Activated T-cell treated with anti-CD3 and anti-CD28 coated beads, Interleukin-2, amount 50 U/mL, for 24 hours (primary cell): ENCODE measurements around the gene BCAS1.

Source experiments
- DNase-seq: peaks from one replicate; pipeline ENCODE4 v3.0.0-alpha.2; 2020
- H3K27ac Mint-ChIP-seq: 2 replicates; pipeline ENCODE4 v1.8.0; 2020; ENCODE audit warnings: mild to moderate bottlenecking, mixed read lengths
- H3K27me3 Mint-ChIP-seq: 2 replicates; pipeline ENCODE4 v1.8.0; 2020; ENCODE audit warnings: mixed read lengths
- H3K36me3 Mint-ChIP-seq: 2 replicates; pipeline ENCODE4 v1.8.0; 2020; ENCODE audit warnings: low read depth, mixed read lengths
- H3K4me1 Mint-ChIP-seq: 2 replicates; pipeline ENCODE4 v1.8.0; 2020; ENCODE audit warnings: low read depth, mixed read lengths
- H3K4me3 Mint-ChIP-seq: 2 replicates; pipeline ENCODE4 v1.8.0; 2020; ENCODE audit warnings: mild to moderate bottlenecking, moderate library complexity, mixed read lengths
- H3K9me3 Mint-ChIP-seq: 2 replicates; pipeline ENCODE4 v1.8.0; 2020; ENCODE audit warnings: mixed read lengths

The BCAS1 gene

DNA sequence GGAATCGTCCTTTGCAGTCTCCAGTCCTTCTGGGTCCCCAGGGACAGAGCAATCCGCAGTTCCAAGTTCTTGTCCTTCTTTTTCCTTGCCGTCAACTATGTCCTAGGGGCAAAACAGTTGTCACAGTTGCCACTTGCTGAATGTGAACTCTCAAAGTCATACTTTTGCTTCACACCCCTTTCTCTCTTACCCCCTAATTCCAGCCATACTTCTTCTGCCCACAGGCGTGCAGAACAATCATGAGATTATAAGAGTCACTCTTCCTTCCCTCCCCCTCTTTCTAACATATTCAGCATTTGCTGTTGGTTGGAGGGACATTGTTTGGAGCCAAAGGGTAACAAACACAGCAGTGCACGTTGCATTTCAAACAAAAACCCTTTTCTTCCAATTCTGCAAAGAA, 74.4 kb downstream of the BCAS1 start:
- no peak for DNase-seq
- Mint-ChIP-seq H3K4me1 (no peaks in the 10 kb centered on the region), H3K4me3 (no peak overlapping the region), H3K27ac (no peak overlapping the region), H3K36me3 (no peaks in the 10 kb centered on the region), H3K27me3 (peaks cover 14% of the 10 kb centered on the region), H3K9me3 (peaks cover 7% of the 10 kb centered on the region)

DNA sequence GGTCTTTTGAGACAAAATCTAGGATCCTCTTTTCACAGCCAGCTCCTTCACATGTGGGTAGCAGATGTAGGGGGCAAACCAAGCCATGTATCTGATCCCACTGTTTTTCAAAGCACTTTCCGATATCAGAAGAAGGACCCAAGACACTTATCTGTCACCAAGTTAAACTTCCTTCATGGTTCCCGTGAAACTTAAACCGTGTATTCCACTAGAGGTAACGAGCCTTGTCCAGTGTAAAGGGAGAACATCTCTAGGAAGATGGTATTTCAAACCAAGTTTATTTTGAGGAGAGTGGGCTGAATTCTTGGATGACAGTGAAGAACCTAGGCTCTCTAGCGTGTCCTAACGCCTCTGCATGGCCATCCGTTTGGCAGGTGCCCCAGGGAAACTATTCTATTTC, 76.3 kb downstream of the BCAS1 start:
- H3K9me3 Mint-ChIP-seq, result no peaks in the 10 kb centered on the region
- H3K4me3 Mint-ChIP-seq, result no peak overlapping the region
- H3K27ac Mint-ChIP-seq, result no peak overlapping the region
- DNase-seq, result no peak
- no peaks in the 10 kb centered on the region for H3K36me3 Mint-ChIP-seq
- peaks cover 19% of the 10 kb centered on the region for H3K27me3 Mint-ChIP-seq
- no peaks in the 10 kb centered on the region for H3K4me1 Mint-ChIP-seq

DNA sequence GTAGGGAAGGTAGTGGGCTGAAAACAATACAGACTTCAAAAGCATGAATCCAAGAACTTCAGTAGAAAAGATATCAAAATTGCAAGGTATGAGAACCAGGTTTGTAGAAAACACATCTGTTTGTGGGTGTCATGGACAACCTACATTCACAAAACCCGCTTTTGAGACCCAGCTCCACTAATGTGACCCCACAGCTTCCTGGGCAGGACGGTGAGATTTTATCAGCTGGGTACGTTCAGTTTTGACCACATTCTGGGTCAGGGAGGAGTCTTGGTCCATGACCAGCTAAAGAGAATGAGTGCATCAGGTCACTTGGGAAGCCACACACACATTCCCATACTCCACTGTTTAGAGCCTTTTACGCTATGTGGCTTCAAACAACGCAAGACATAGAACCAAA, 77.1 kb downstream of the BCAS1 start:
- no peak for DNase-seq
- H3K27ac Mint-ChIP-seq, result no peak overlapping the region
- H3K27me3 Mint-ChIP-seq, result peaks cover 19% of the 10 kb centered on the region
- no peaks in the 10 kb centered on the region for H3K9me3 Mint-ChIP-seq
- H3K36me3 Mint-ChIP-seq, result no peaks in the 10 kb centered on the region
- H3K4me3 Mint-ChIP-seq, result no peak overlapping the region
- H3K4me1 Mint-ChIP-seq, result no peaks in the 10 kb centered on the region

DNA sequence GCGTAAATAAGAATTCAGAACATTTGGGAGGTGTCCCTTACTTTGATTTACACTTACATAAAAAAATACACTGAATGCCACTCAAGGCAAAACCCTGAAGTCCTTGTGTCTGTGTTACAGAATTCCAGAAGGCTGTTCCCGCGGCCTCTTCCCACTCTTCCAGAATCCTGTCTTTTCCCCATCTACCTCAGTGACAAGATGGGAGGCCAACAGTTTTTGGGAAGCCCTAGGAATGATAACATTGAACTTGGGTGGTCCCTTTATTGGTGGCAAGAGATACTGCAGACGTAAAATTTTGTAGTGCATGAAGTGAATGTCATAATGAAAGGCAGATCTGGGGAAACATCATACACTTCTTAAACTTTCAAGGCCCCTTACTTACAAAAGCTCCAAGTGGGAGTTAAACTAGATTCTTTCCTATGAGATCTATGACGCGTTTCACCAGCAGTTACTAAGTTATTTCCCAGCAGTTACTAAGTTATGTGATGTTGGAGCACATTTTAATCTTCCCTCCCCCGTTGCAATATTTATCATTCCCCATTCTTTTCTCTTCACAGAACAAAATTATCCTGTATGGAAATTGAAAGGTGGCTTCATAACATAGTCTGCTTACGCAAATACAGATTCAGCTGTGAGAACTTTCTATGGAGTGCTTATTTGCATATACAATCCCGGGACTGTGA, 79.5 kb downstream of the BCAS1 start:
- H3K9me3 Mint-ChIP-seq, result no peaks in the 10 kb centered on the region
- peaks cover 21% of the 10 kb centered on the region for H3K27me3 Mint-ChIP-seq
- no peak for DNase-seq
- H3K27ac Mint-ChIP-seq, result no peak overlapping the region
- H3K36me3 Mint-ChIP-seq, result no peaks in the 10 kb centered on the region
- H3K4me1 Mint-ChIP-seq, result no peaks in the 10 kb centered on the region
- H3K4me3 Mint-ChIP-seq, result no peak overlapping the region

DNA sequence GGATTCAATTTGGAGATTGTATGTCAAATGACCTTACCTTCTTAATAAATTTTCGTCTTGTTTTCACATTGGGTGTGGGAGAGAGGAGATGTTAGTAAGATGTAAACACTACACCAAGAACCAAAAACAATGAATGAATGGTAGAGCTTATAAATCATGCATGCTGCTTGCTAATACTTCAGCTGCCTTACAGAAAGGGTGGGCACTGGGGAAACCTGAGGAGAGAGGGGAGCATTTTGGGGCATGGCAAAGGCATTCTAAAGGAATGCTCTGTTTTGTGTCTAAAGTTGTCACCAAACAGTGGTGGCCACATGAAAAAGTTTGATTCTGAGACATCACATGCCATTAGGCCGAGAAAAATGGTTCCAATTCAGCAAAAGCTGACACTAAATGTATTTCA, 80.4 kb downstream of the BCAS1 start:
- H3K27me3 Mint-ChIP-seq, result peaks cover 23% of the 10 kb centered on the region
- H3K36me3 Mint-ChIP-seq, result no peaks in the 10 kb centered on the region
- no peak for DNase-seq
- no peak overlapping the region for H3K27ac Mint-ChIP-seq
- H3K4me3 Mint-ChIP-seq, result no peak overlapping the region
- H3K4me1 Mint-ChIP-seq, result peaks cover under 1% of the 10 kb centered on the region
- H3K9me3 Mint-ChIP-seq, result no peaks in the 10 kb centered on the region

DNA sequence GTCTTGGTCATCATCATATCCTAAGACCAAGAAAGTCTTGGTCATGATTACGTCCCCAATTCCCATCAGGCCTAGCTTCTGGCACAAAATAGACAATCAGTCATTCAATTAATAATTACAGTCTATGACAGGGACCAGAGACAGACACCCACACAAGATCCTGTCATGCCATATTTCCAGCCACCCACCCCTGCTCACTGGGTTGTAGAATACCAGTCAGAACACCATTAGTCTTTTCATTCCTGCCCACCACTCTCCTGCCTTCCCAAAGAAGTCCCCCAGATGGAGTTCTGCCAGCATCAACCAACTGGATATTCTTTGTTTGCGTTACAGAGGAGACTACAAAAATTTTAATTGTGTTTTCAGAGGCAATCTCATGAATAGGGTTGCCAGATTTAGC, 81.0 kb downstream of the BCAS1 start:
- H3K4me1 Mint-ChIP-seq, result peaks cover 5% of the 10 kb centered on the region
- no peaks in the 10 kb centered on the region for H3K9me3 Mint-ChIP-seq
- DNase-seq, result no peak
- H3K27me3 Mint-ChIP-seq, result peaks cover 26% of the 10 kb centered on the region
- H3K27ac Mint-ChIP-seq, result no peak overlapping the region
- no peaks in the 10 kb centered on the region for H3K36me3 Mint-ChIP-seq
- H3K4me3 Mint-ChIP-seq, result no peak overlapping the region

DNA sequence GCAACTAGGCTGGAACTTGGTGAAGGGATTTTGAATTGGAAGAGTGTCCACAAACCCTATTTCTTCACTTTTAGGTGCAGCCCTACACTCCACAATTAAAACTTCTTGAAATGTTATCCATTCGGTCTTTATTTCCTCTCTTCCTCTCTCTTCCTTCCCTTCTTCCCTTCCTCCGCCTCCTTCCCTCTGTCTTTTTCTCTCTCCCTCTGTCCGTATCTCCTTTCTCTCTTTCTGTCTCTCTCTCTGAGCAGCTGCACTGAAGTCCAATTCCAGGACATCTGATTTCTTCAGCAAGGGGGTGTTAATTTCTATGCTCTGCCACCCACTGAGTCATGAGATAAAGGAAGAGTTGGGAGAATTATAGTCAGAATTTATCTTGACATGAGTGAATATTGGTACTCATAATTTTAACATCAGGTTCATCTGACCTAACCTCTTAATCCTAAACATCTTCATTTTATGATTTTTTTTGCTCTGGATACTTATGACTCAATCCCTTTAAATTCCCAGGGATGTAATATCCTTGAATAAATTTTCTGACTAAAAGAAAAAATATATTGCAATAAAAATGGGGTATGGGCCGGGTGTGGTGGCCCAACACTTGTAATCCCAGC, 84.2 kb downstream of the BCAS1 start:
- DNase-seq, result no peak
- H3K27ac Mint-ChIP-seq, result no peak overlapping the region
- H3K9me3 Mint-ChIP-seq, result no peaks in the 10 kb centered on the region
- no peaks in the 10 kb centered on the region for H3K36me3 Mint-ChIP-seq
- H3K4me1 Mint-ChIP-seq, result peaks cover 13% of the 10 kb centered on the region
- no peak overlapping the region for H3K4me3 Mint-ChIP-seq
- H3K27me3 Mint-ChIP-seq, result peaks cover 34% of the 10 kb centered on the region

DNA sequence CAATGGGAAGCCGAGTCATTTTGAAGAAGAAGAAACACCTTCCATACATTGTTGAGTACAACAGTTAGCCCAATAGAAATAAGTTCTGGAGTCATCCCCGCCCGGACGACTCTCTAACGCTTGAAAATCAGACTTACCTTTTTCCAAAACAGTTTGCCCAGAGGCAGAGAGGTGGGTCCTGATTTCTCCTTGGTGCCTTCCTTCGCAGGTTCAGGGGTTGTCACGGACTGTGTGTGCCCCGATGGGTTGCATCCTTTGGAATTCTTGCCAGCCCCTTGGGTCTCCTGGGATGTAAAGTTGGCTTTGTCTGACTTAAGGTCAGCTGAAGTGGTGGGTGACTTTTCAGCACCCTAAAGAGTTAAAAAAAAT, 85.3 kb downstream of the BCAS1 start:
- H3K4me3 Mint-ChIP-seq, result no peak overlapping the region
- peaks cover 15% of the 10 kb centered on the region for H3K4me1 Mint-ChIP-seq
- no peaks in the 10 kb centered on the region for H3K36me3 Mint-ChIP-seq
- DNase-seq, result no peak
- no peak overlapping the region for H3K27ac Mint-ChIP-seq
- peaks cover 29% of the 10 kb centered on the region for H3K27me3 Mint-ChIP-seq
- no peaks in the 10 kb centered on the region for H3K9me3 Mint-ChIP-seq

DNA sequence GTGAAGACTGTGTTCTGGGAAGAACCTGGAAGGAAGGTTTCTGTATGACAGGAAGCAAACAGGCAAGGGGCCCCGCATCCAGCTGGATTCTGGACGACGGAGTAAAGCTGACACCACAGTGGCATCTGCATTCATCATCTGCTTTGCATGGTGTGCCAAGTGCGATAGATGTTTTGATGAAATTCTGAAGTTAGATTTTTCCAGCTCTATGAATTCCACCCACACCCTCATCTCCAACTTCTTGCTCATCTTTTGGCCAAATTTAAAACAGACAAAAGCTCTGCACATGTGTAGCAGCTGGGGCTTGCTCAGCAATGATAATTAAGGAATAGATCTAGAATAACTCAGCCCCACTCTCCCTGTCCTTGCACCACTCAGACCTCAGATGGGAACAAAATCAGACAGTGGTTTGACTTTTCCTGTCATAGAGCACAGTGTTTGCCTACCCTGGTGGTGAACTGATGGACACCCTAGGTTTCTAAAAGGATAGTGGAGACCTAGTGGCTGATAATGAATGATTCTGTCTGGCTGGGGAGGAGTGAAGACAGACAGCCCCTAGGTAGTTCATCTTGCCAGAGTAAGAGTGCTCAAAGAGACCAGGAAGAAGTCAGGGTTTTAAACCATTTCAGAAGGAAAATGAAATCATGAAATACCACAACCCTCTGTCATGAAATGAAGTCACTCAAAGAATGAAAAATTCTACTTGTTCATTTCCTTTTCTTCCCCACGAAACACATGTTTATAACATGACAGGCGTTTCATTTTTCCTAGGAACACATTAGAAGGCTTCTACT, 85.8 kb downstream of the BCAS1 start:
- Mint-ChIP-seq H3K9me3 (no peaks in the 10 kb centered on the region), H3K27me3 (peaks cover 29% of the 10 kb centered on the region), H3K27ac (no peak overlapping the region), H3K4me3 (no peak overlapping the region), H3K36me3 (no peaks in the 10 kb centered on the region), H3K4me1 (peaks cover 15% of the 10 kb centered on the region)
- DNase-seq, result no peak

DNA sequence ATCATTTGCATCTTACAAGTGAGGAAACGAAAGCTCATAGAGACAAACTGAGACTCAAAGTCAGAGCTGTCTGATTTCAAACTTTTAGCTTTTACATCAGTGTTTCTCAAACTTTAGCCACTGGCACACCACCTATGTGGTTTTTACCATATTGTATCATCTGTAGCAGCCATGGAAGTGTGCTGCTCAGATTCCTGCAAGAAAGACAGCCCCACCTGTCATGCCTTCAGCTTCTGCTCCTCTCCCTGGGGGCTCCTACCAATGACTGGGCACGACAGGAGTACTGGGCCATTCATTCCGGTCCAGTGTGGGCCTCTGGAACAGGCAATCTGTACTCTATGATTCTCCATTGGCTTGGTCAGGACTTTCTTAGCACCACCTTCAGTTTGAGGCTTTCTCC, 87.0 kb downstream of the BCAS1 start:
- Mint-ChIP-seq H3K9me3 (no peaks in the 10 kb centered on the region), H3K36me3 (no peaks in the 10 kb centered on the region), H3K4me3 (no peak overlapping the region), H3K27ac (no peak overlapping the region), H3K27me3 (peaks cover 29% of the 10 kb centered on the region), H3K4me1 (peaks cover 15% of the 10 kb centered on the region)
- no peak for DNase-seq

DNA sequence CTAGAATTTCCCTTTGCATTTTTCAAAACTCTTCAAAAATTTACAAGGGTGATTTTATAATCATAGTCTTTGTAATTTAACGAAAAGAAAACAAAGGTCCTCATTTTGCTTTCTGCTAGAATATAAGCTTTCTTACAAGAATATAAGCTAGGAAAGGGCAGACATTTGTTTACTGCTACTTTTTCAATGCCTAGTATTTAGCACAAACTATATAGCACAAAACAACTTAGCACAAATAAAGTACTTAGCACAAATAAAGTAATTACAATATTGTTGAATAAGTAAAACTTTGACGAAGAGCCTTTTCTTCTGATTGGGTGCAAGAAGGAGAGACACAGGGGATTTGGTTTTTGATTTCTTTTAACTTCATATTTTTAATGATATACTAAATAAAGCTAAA, 87.8 kb downstream of the BCAS1 start:
- Mint-ChIP-seq H3K4me1 (peaks cover 15% of the 10 kb centered on the region), H3K27ac (no peak overlapping the region), H3K27me3 (peaks cover 24% of the 10 kb centered on the region), H3K9me3 (no peaks in the 10 kb centered on the region), H3K4me3 (no peak overlapping the region), H3K36me3 (no peaks in the 10 kb centered on the region)
- no peak for DNase-seq

DNA sequence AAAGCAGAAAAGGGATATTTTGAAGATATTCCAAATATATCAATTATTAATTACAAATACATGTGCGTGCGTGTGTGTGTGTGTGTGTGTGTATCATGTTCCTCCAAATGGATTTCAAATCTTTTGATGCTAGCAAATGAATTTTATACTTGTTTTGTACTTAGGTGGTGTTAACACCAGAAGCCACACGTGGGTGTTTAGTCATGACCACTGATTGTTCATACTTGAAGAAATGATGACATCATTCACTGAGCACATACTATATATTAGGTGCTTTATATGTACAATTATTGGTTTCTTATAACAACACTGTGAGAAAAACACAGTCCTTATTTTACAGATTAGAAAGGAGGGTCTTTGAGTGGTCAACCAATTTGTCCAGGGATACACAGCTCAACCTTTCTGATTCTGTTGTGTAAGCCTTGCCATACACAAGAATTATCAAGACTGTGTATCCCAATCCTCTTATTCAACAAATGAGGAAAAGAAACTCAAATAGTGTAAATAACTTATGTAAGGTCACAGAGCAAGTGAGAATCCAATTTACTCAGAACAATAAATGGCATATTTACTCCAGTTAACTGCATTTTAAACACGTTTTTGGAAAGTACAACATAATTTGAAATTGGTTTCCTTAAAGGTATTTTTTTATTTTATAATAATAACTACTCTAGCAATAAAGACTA, 88.5 kb downstream of the BCAS1 start:
- Mint-ChIP-seq H3K27me3 (peaks cover 20% of the 10 kb centered on the region), H3K4me1 (peaks cover 15% of the 10 kb centered on the region), H3K36me3 (no peaks in the 10 kb centered on the region), H3K27ac (no peak overlapping the region), H3K4me3 (no peak overlapping the region), H3K9me3 (peaks cover 3% of the 10 kb centered on the region)
- no peak for DNase-seq

DNA sequence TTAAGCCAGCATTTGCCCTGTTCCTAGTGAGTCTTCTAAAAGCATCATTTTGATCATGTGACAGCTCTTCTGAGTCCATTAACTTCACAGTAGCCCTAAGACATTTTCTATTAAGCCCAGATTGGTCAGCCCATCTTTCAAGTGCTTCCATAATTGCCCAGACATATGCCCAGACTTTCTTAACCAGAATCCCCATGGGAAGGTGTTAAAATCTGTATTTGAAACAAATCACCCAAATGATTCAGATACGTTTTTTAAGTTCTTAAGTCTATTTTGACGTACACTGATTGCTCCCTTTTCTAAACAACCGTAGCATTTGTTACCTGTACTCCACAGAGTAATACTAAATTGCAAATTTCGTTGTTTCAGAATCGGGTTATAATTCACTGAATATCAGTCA, 89.3 kb downstream of the BCAS1 start:
- peaks cover 20% of the 10 kb centered on the region for H3K27me3 Mint-ChIP-seq
- DNase-seq, result no peak
- peaks cover 6% of the 10 kb centered on the region for H3K9me3 Mint-ChIP-seq
- H3K36me3 Mint-ChIP-seq, result no peaks in the 10 kb centered on the region
- no peak overlapping the region for H3K27ac Mint-ChIP-seq
- no peak overlapping the region for H3K4me3 Mint-ChIP-seq
- H3K4me1 Mint-ChIP-seq, result peaks cover 15% of the 10 kb centered on the region

DNA sequence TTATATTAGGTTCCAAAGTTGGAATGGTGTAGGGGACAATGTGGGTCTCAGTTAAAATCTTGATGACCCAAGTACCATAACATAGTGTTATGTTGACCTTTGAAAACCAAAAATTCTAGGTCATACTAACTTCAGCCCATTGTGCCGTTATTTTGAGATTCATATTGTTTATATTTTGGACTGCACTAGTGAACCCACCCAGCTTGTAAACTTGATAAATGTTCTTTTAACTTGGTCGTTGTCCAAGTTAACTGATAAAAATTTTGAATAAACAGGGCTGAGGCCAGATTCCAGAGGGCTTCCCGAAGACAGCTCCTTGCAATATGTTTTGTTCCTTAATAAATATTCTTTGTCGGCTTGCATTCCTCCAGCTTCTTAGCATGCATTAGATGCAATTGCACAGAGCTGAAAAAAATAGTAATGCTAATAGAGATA, 90.3 kb downstream of the BCAS1 start:
- no peak for DNase-seq
- Mint-ChIP-seq H3K9me3 (peaks cover 6% of the 10 kb centered on the region), H3K4me3 (no peak overlapping the region), H3K27ac (no peak overlapping the region), H3K4me1 (peaks cover 15% of the 10 kb centered on the region), H3K27me3 (peaks cover 18% of the 10 kb centered on the region), H3K36me3 (no peaks in the 10 kb centered on the region)

DNA sequence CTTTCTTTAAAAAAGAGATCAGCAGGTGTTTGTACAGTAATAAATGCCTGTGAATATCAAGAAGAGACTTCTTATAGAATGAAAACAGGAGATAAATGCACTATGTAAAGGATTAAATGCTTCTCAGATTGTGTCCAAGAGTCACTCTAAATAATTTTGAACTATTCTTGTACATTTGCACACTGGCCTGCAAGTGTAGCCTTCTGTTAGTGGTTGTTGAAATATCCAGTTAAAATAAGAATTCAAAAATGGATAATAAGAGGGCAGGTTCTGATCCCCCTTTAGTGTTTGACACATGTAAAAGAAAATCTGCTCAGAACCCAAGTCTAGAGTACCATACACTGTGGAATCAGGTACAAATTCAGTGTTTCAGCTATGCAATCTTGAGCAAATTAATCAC, 91.9 kb downstream of the BCAS1 start:
- H3K36me3 Mint-ChIP-seq, result no peaks in the 10 kb centered on the region

More for the DNA sequence above, 91.9 kb downstream of the BCAS1 start:
- no peak for DNase-seq
- Mint-ChIP-seq H3K4me1 (peaks cover 9% of the 10 kb centered on the region), H3K27ac (no peak overlapping the region), H3K27me3 (peaks cover 11% of the 10 kb centered on the region), H3K9me3 (peaks cover 12% of the 10 kb centered on the region), H3K4me3 (no peak overlapping the region)
